Large intestine (tissue), 3 donors: ENCODE measurements around the gene AKAP13. TPM values are rescaled to one million over a fixed set of nuclear protein-coding genes. Genes with fewer than 3 reads are reported as not detected.
A peak's percentile ranks its signal among the peaks of the same experiment; 100 is the strongest.

ENCODE experiments used
- DNase-seq, 2 donors: peaks; one replicate each; pipeline versions ENCODE4 v3.0.0 to v3.0.0-alpha.2; 2013
- H3K27ac ChIP-seq: one replicate; pipeline ENCODE4 v1.5.1; 2013; ENCODE audit warnings: low read length
- H3K27me3 ChIP-seq: 2 replicates; pipeline ENCODE4 v1.6.1; 2013; ENCODE audit warnings: low read length; ENCODE audit not compliant: control insufficient read depth, insufficient read depth
- H3K36me3 ChIP-seq: 2 replicates; pipeline ENCODE4 v1.6.1; 2013; ENCODE audit warnings: low read length; ENCODE audit not compliant: control insufficient read depth, insufficient read depth
- H3K4me1 ChIP-seq: one replicate; pipeline ENCODE4 v1.6.1; 2013; ENCODE audit warnings: low read length; ENCODE audit not compliant: control insufficient read depth, insufficient read depth
- H3K4me3 ChIP-seq: one replicate; pipeline ENCODE4 v1.5.1; 2013; ENCODE audit warnings: low read length
- H3K9me3 ChIP-seq: one replicate; pipeline ENCODE4 v1.6.1; 2013; ENCODE audit warnings: mild to moderate bottlenecking, low read depth, low read length, moderate library complexity; ENCODE audit not compliant: control insufficient read depth
- WGBS: methylation state at CpG from one replicate; pipeline ENCODE4 v1.1.5; 2013; ENCODE audit warnings: low lambda C conversion rate; ENCODE audit not compliant: insufficient coverage; 5-methylcytosine and 5-hydroxymethylcytosine counted together
- polyA plus RNA-seq: library from polyadenylated mRNA; unstranded; fragments of 120-200 nt; gene quantifications from one replicate; pipeline ENCODE4 v1.2.1, GENCODE V29; 2013

Gene AKAP13
- polyA plus RNA-seq, 1 donor, result 68.9 TPM

DNA sequence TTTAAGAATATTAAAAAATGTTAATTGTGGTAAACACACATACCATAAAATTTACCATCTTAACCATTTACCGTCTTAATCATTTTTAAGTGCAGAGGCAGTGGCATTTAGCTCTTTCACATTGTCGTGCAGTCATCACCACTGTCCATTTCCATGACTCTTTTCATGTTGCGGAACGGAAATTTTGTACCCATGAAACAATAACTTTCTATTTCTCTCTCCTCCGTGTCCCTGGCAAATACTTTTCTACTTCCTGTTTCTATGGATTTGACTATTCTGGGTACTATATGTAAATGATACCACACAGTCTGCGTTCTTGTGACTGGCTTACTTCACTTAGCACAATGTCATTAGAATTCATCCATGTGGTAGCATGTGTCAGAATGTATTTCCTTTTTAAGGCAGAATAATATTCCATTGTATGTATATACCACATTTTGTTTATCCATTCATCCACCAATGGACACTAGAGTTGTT, 27.9 kb downstream of the AKAP13 start:
- no peaks in the 10 kb centered on the region for H3K9me3 ChIP-seq
- no peak for DNase-seq
- no peaks in the 10 kb centered on the region for H3K27me3 ChIP-seq
- 100% methylated on average over 1 of the region's 6 CpGs for WGBS
- no peak overlapping the region for H3K4me3 ChIP-seq
- peaks cover 6% of the 10 kb centered on the region for H3K4me1 ChIP-seq
- no peak overlapping the region for H3K27ac ChIP-seq
- H3K36me3 ChIP-seq, result no peaks in the 10 kb centered on the region

GRCh38 chr15:85412066-85412465, 31.7 kb downstream of the AKAP13 start:
- DNase-seq, result no peak
- no peaks in the 10 kb centered on the region for H3K36me3 ChIP-seq
- no peaks in the 10 kb centered on the region for H3K9me3 ChIP-seq
- H3K4me3 ChIP-seq, result no peak overlapping the region
- WGBS, result 60% methylated on average over 1 of the region's 3 CpGs
- no peaks in the 10 kb centered on the region for H3K4me1 ChIP-seq
- H3K27me3 ChIP-seq, result no peaks in the 10 kb centered on the region
- H3K27ac ChIP-seq, result no peak overlapping the region

- Histone ChIP-seq H3K9me3 (no peaks in the 10 kb centered on the region), H3K4me3 (no peak overlapping the region), H3K36me3 (no peaks in the 10 kb centered on the region), H3K27me3 (no peaks in the 10 kb centered on the region), H3K27ac (no peak overlapping the region), H3K4me1 (no peaks in the 10 kb centered on the region)
- peak; percentile 21 to 69 for DNase-seq
- no CpG with 5 or more reads among the region's 14 CpGs for WGBS
Measured at GRCh38 chr15:85412956-85413854, 32.8 kb downstream of the AKAP13 start.

GRCh38 chr15:85414037-85414436, 33.6 kb downstream of the AKAP13 start:
- H3K27ac ChIP-seq, result no peak overlapping the region

DNA sequence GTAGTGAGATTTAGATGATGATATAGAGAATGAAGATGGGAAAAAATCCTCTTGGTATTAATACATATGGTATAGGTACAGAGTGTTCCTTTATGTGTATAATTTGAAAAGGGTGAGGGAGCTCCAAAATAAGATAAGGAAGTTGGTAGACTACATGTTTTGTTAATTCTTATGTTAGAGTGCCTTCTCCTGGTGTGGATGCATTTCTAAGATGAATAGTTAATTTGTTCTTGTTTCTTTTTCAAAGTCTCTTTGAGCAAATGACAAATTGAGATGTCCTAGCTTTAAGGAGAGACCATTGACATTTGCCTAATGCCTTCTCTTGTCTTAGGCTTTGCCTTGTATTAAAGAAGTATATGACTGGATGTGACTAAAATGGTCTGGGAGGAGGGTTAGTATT, 34.1 kb downstream of the AKAP13 start:
- no peaks in the 10 kb centered on the region for H3K36me3 ChIP-seq
- H3K27me3 ChIP-seq, result no peaks in the 10 kb centered on the region
- no peak for DNase-seq
- no peaks in the 10 kb centered on the region for H3K9me3 ChIP-seq
- H3K4me1 ChIP-seq, result no peaks in the 10 kb centered on the region
- H3K4me3 ChIP-seq, result no peak overlapping the region
- no peak overlapping the region for H3K27ac ChIP-seq

More at GRCh38 chr15:85414037-85414436, 33.6 kb downstream of the AKAP13 start:
- Histone ChIP-seq H3K9me3 (no peaks in the 10 kb centered on the region), H3K36me3 (no peaks in the 10 kb centered on the region), H3K4me3 (no peak overlapping the region), H3K27me3 (no peaks in the 10 kb centered on the region), H3K4me1 (no peaks in the 10 kb centered on the region)
- no peak for DNase-seq
- 83% methylated on average over 4 of the region's 4 CpGs for WGBS

DNA sequence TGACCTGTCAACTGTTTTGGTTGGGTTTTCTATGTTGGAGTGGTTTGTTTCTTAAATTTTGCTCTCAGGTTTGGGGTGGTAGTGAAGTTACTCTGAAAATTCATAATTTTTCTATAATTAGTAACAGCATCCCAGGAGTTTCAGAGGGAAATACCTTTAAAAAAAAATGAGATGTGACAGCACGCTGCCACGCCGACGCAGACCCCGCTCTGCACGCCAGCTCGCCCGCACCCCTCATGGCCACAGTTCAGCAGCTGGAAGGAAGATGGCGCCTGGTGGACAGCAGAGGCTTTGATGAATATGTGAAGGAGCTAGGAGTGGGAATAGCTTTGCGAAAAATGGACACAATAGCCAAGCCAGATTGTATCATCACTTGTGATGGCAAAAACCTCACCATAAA, 34.6 kb downstream of the AKAP13 start:
- DNase-seq, result no peak
- no peak overlapping the region for H3K27ac ChIP-seq
- no peak overlapping the region for H3K4me3 ChIP-seq
- no peaks in the 10 kb centered on the region for H3K27me3 ChIP-seq
- H3K9me3 ChIP-seq, result no peaks in the 10 kb centered on the region
- WGBS, result no CpG with 5 or more reads among the region's 10 CpGs
- H3K36me3 ChIP-seq, result no peaks in the 10 kb centered on the region
- no peaks in the 10 kb centered on the region for H3K4me1 ChIP-seq

DNA sequence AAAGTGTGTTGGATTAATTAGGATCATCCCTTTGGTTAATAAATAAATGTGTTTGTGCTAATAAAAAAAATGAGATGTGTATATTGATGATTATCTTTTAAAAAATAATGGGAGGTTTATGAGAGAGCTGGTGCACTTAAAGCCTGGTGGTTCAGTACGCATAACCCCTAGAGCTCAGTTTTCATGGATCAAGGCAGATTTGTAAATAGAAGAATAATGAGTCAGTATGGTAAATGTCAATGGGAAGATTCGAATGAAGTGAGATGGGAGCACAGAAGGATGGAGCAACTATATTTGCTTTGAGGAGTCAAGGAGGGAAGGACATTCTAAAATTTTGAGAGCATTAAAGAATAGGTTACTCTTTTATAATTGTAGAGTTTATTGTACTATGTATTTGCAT, 35.4 kb downstream of the AKAP13 start:
- Histone ChIP-seq H3K27ac (no peak overlapping the region), H3K4me3 (no peak overlapping the region), H3K9me3 (no peaks in the 10 kb centered on the region), H3K4me1 (no peaks in the 10 kb centered on the region), H3K27me3 (no peaks in the 10 kb centered on the region), H3K36me3 (no peaks in the 10 kb centered on the region)
- 80% methylated on average over 1 of the region's 2 CpGs for WGBS
- no peak for DNase-seq

- no peaks in the 10 kb centered on the region for H3K36me3 ChIP-seq
- H3K4me1 ChIP-seq, result peaks cover 3% of the 10 kb centered on the region
- no peak overlapping the region for H3K27ac ChIP-seq
- 94% methylated on average over 4 of the region's 5 CpGs for WGBS
- no peak for DNase-seq
- H3K27me3 ChIP-seq, result no peaks in the 10 kb centered on the region
- no peak overlapping the region for H3K4me3 ChIP-seq
- H3K9me3 ChIP-seq, result no peaks in the 10 kb centered on the region
Measured at GRCh38 chr15:85417276-85417675, 36.9 kb downstream of the AKAP13 start.

DNA sequence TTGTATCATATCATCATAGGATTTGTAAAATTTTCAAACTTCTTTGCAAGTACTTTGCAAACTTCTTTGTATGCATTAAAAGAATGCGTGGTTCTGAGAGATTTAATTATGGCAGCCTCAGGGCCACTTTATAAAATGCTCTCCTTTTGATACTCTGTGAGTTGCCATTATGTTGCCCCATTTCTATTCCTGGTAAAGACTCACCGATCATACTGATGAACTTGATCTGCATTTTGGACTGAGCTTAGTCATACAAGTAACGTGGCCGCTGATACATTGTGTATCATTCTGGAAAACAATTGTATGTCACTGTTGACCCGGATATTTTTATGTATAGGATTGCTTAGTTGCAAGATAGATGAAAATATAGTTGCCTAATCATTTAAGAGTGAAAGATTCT, 38.8 kb downstream of the AKAP13 start:
- Histone ChIP-seq H3K27me3 (no peaks in the 10 kb centered on the region), H3K4me1 (peaks cover 3% of the 10 kb centered on the region), H3K27ac (no peak overlapping the region), H3K36me3 (no peaks in the 10 kb centered on the region), H3K4me3 (no peak overlapping the region), H3K9me3 (no peaks in the 10 kb centered on the region)
- DNase-seq, result no peak
- 100% methylated on average over 2 of the region's 5 CpGs for WGBS

DNA sequence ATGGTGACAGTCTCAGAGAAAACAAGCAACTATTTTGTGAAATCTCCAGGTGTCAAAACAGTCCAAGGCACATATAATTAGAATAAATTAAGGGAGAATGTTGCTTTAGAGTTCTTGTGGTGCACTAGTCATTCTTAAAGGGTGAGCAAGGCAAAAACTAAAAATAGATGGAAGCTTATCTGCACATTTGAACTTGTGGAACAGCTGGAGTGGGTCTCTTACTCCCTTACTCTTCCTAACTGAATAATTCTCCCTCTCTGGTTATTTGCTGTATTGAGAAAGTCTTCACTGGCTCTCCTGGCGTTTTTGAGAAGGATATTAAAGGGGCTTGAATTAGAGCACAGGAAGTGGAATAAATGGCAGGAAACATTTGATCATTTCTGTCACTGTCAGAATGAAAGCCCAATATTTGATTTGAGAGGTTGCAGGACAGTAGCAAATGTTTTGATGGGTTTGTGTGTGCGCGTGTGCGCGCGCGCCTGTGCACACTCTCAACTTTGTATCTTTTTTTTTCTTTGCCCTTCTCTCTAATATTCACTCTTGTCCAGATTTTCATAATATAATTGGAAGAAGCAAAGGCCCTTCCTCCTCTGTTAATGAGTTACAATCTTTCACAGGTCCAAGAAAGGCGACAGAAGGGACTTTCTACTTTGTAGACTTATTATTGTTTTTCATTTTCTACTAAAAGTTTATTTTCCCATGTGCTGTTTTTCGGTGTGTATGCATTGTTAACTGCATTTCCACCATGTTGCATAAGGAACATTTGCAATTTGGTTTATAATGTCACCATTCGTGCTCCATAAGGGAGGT, 40.9 kb downstream of the AKAP13 start:
- no peak for DNase-seq
- Histone ChIP-seq H3K27ac (no peak overlapping the region), H3K4me1 (peaks cover 3% of the 10 kb centered on the region), H3K9me3 (no peaks in the 10 kb centered on the region), H3K4me3 (no peak overlapping the region), H3K36me3 (no peaks in the 10 kb centered on the region), H3K27me3 (no peaks in the 10 kb centered on the region)
- 83% methylated on average over 1 of the region's 10 CpGs for WGBS
